Ovary (tissue), 9 donors: ENCODE data around the gene DIP2C. TPM values are rescaled to one million over a fixed set of nuclear protein-coding genes. Genes with fewer than 3 reads are reported as not detected.
A peak's percentile ranks its signal among the peaks of the same experiment; 100 is the strongest.

Experiments
- DNase-seq, 5 donors: peaks; one replicate each; pipeline ENCODE4 v3.0.0-alpha.2; 2019 to 2020
- H3K27ac ChIP-seq, 2 donors: fragments of 200-600 bp; one replicate each; pipeline versions ENCODE4 v1.5.1 to v1.8.0; 2019 to 2022
- H3K27me3 ChIP-seq: fragments of 200-600 bp; one replicate; pipeline ENCODE4 v1.8.0; 2022
- H3K36me3 ChIP-seq: fragments of 200-600 bp; sonication (generic); one replicate; pipeline ENCODE4 v1.5.1; 2019
- H3K4me1 ChIP-seq: one replicate; pipeline ENCODE4 v1.8.1; 2013; ENCODE audit warnings: mild to moderate bottlenecking, moderate library complexity; ENCODE audit not compliant: insufficient read depth
- H3K4me3 ChIP-seq: fragments of 200-600 bp; sonication (generic); one replicate; pipeline ENCODE4 v1.5.1; 2017
- H3K9me3 ChIP-seq, 2 donors: fragments of 200-600 bp in 1 of 2; sonication (generic) in 1 of 2; one replicate each; pipeline versions ENCODE4 v1.5.1 to v1.8.1; 2013 to 2019; ENCODE audit warnings: mild to moderate bottlenecking in 1 of 2, moderate library complexity in 1 of 2
- CTCF ChIP-seq, 3 donors: fragments of 450-650 bp in 2 of 3; fragments of 200-600 bp in 1 of 3; IDR thresholded peaks; one replicate each; pipeline versions ENCODE4 v1.5.1 to v1.8.0; 2016 to 2022; ENCODE audit warnings: antibody characterized with exemption in 3 of 3, mild to moderate bottlenecking in 1 of 3
- EP300 ChIP-seq: sonication (generic); formaldehyde crosslinking; IDR thresholded peaks from one replicate; pipeline ENCODE4 v1.6.1; 2017; ENCODE audit warnings: antibody characterized with exemption
- POLR2A ChIP-seq: fragments of 450-650 bp; IDR thresholded peaks from one replicate; pipeline ENCODE4 v1.6.1; 2017; ENCODE audit warnings: antibody characterized with exemption, mild to moderate bottlenecking, moderate library complexity
- WGBS, 3 donors: extraction: QIAGEN DNeasy Blood & Tissue Kit in 1 of 3; methylation state at CpG; one replicate each; pipeline versions ENCODE4 v1.1.5 to v1.1.7; 2013 to 2017; 5-methylcytosine and 5-hydroxymethylcytosine counted together
- intact Hi-C, 4 donors: fragments of 100-400 bp; cut with DNase I; formaldehyde crosslinking; loops; one replicate each; pipeline versions ENCODE4 v1.11.0 to v1.15.1; 2022 to 2023
- polyA plus RNA-seq, 2 donors: library from polyadenylated mRNA; stranded (reverse); fragments of 200-250 nt in 1 of 2; fragments of 350-450 nt in 1 of 2; fragmentation: Illumina TruSeq in 1 of 2; extraction: RNeasy Lipid Tissue Mini Kit (QIAGEN cat#74804) in 1 of 2; gene quantifications; one replicate each; pipeline ENCODE4 v1.2.3, GENCODE V29; 2013 to 2014
- total RNA-seq, 7 donors: library from RNA; depleted of rRNA in 2 of 7; stranded (reverse); fragments of >200 nt in 2 of 7; fragmentation: NEBNext Ultra II Directional in 3 of 7; extraction: Animal tissue kit (Norgen Biotek cat#: 25700) in 3 of 7; gene quantifications; one replicate each; pipeline versions ENCODE4 v1.1.0 to v1.2.4, GENCODE V29; 2016 to 2023
- donor health status: DM: no; HTN: no; CAD: no; lungs with moderate emphysema.
- donor health status: DM: no; HTN: no; CAD: no.
- donor health status: Bipolar disorder and iron deficiency.
- donor health status: DM: yes; HTN: yes; CAD: no.
- donor health status: DM: no; HTN: no; CAD: no.
- donor health status: DM: yes; HTN: yes; CAD: no.

DIP2C gene
- total and polyA plus RNA-seq, 9 donors = 10.1 to 29.4 (median 22.2) TPM

- no peak for DNase-seq
- TF ChIP-seq CTCF (IDR thresholded peaks at IDR 0.05) (no peak), POLR2A (no peak), EP300 (no peak)
- no peaks in the 10 kb centered on the region for H3K4me1 ChIP-seq
- H3K4me3 ChIP-seq = no peak overlapping the region
- H3K9me3 ChIP-seq = no peaks in the 10 kb centered on the region
- H3K27ac ChIP-seq = no peak overlapping the region
- intact Hi-C loops = no loop called here
- no peaks in the 10 kb centered on the region for H3K36me3 ChIP-seq
- no peaks in the 10 kb centered on the region for H3K27me3 ChIP-seq
- WGBS, 3 donors = 94 to 97% (median 96%) methylated on average over 16 of the region's 16 CpGs
Observed at GRCh38 chr10:389261-389790, 300.1 kb downstream of the DIP2C start.

DNA sequence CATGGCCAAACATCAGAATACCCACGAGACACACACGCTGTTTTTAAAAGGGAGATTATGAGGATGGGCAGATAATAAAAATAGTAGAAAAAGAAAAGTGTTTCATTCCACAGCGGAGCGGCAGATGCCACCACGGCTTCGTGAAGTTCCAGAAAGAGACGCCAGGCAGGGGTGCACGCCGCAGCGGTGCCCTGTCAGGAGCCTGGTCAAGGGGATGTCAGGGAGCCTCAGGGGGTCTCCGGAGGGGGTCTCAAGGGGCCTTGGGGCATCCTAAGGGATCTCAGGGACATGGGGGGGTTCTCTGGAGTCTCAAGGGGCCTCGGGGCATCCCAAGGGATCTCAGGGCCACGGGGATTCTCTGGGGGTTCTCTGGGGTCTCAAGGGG, 300.8 kb downstream of the DIP2C start:
- no peaks in the 10 kb centered on the region for H3K36me3 ChIP-seq
- WGBS, 3 donors = 87 to 89% (median 89%) methylated on average over 13 of the region's 13 CpGs

GRCh38 chr10:387909-388660, 301.4 kb downstream of the DIP2C start:
- DNase-seq = no peak
- Histone ChIP-seq H3K4me3 (no peak overlapping the region), H3K4me1 (no peaks in the 10 kb centered on the region), H3K27ac (no peak overlapping the region), H3K36me3 (no peaks in the 10 kb centered on the region), H3K27me3 (no peaks in the 10 kb centered on the region), H3K9me3 (no peaks in the 10 kb centered on the region)
- intact Hi-C loops = no loop called here
- WGBS, 3 donors = 67 to 81% (median 75%) methylated on average over 16 of the region's 16 CpGs
- TF ChIP-seq EP300 (no peak), POLR2A (no peak), CTCF (IDR thresholded peaks at IDR 0.05) (no peak)

More for the DNA sequence above, 300.8 kb downstream of the DIP2C start:
- Histone ChIP-seq H3K27ac (no peak overlapping the region), H3K4me1 (no peaks in the 10 kb centered on the region), H3K27me3 (no peaks in the 10 kb centered on the region), H3K9me3 (no peaks in the 10 kb centered on the region), H3K4me3 (no peak overlapping the region)
- DNase-seq = peak in 1 of 5 donors; percentile 7
- intact Hi-C loops = no loop called here
- TF ChIP-seq CTCF (IDR thresholded peaks at IDR 0.05) = no peak
- TF ChIP-seq EP300 = no peak
- TF ChIP-seq POLR2A = no peak

DNA sequence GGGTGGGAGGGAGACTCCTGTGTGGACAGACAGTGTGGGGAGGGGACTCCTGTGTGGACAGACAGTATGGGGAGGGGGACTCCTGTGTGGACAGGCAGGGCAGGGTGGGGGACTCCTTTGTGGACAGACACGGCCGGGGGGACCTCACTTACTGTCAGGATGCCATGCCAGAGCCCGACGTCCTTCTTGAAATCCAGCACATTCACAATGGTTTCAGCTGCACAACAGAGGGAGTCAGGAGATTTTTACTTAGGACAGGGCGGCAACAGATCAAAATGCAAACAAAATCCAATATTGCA, 301.9 kb downstream of the DIP2C start:
- H3K27me3 ChIP-seq = no peaks in the 10 kb centered on the region
- TF ChIP-seq CTCF (IDR thresholded peaks at IDR 0.05) = no peak
- TF ChIP-seq POLR2A = no peak
- no peak for TF ChIP-seq EP300
- no peaks in the 10 kb centered on the region for H3K4me1 ChIP-seq
- WGBS, 3 donors = 86 to 88% (median 87%) methylated on average over 5 of the region's 5 CpGs
- no peak overlapping the region for H3K4me3 ChIP-seq
- intact Hi-C loops = no loop called here
- no peak overlapping the region for H3K27ac ChIP-seq
- no peaks in the 10 kb centered on the region for H3K36me3 ChIP-seq
- no peaks in the 10 kb centered on the region for H3K9me3 ChIP-seq
- DNase-seq = peak in 1 of 5 donors; percentile 19
